GM19351 (cell line): ENCODE measurements around the gene SLAMF9.

Experiments
- ATAC-seq: cut with Tn5 transposase; IDR thresholded peaks from one replicate; pipeline ENCODE4 v1.9.1; 2021; ENCODE audit warnings: mild to moderate bottlenecking, moderate library complexity; ENCODE audit not compliant: unreplicated experiment

Gene SLAMF9

DNA sequence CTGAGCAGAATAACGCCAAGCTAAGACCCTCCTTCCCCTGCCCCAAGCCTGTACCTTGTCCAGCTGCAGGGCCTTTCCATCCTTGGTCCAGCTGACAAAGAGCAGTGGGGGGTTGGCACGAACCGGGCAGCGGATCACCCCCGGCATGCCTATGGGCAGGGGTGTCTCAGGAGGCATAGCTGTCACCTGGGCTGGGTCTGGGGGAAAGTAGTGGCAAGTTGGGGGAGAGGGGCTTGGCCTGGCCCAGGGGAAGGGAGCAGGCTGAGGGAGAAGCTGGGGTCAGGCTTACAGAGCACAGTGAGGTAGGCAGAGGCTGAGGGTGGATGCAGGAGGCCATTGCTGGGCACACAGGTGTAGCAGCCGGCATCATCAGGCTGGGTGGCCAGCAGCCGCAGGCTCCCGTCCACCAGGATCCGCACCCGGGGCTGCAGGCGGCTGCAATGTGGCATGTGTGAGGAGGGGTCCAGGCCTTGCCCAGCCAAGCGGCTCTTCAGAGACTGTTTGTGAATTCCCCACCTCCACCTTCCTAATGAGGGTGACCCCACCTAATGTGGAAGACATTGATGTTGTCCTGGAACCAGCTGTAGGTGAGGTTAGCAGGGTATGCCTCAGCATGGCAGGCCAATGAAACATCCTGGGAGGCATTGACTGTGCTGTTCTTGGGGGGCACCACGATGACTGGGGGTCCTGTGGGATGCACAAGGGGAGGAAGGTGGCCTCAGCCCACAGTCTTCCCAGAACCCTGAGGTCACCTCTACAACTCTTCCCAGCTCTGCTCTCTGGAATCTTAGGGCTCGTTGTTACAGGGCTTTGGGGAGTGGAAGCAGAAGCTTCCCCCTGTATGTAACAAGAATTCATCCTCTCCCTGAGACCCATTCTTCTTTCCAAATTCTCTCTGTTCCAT, 19.6 kb downstream of the SLAMF9 start:
- no peak for ATAC-seq

DNA sequence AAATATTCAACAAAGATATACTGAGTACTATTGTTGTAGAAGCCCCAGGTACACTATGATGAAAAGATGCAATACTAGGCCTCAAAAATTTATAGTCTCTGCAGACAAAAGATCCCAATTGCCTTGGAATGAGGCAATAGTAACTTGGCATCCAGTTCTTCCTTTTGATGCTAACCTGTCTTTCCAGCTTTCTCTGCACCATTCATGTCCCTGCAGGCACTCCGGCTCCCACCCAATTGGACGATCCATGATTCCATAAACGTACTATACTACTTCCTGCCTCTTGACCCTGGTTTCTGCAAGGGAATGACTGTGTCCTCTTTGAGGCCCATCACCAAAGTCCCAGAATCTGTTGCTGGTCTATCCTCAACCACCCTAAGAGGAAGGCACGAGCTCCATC, 20.7 kb downstream of the SLAMF9 start:
- ATAC-seq, result no peak

- no peak for ATAC-seq
Observed at GRCh38 chr1:159932296-159933285, 21.4 kb downstream of the SLAMF9 start.

DNA sequence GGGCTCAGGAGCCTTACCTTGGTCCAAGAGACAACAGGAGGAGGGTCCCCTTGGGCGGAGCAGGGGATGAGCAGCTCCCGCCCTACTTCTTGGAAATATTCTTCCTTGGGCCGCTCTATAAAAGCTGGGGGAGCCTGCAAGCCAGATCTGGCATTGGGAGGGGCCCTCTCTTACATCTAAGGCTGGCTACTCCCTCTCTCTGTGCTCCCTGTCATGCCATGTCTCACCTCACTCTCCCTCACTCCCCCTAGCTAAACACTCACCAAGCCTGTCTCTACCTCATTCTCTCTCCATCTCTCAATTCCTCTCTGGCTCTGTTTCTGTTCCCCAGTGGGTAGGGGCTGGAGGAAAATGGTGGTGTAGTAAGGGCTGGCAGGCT, 22.3 kb downstream of the SLAMF9 start:
- no peak for ATAC-seq

DNA sequence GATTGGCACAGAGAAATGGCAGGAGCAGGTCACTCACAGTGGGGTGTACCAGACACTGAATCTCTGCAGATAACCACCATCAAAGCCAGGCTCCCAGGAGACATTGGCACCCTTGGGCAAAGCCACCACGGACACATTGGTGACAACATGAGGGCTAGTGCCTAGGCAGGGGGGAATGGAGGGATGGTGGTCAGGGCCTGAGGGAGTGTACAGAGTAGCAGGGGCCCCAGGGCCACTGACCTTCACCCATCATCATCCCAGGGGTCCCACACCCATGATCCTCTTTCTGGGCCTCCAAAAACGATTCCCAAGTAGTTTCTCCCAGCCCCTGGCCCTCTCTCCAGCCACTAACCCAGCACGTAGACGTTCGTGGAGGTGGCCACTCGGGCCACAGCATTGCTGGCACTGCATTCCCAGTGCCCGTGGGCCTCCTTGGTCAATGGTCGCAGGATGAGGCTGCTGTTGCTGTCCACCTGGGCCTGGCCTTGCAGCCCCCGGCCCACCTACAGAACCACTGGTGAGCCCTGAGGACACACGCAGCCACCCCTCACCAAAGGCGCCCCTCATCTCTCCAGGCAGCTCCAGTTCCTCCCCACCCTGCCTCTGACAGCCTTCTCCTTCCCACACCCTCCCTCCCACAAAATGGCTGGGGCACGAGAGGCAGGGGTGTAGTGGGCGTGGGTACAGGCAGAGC, 22.8 kb downstream of the SLAMF9 start:
- ATAC-seq, result no peak

DNA sequence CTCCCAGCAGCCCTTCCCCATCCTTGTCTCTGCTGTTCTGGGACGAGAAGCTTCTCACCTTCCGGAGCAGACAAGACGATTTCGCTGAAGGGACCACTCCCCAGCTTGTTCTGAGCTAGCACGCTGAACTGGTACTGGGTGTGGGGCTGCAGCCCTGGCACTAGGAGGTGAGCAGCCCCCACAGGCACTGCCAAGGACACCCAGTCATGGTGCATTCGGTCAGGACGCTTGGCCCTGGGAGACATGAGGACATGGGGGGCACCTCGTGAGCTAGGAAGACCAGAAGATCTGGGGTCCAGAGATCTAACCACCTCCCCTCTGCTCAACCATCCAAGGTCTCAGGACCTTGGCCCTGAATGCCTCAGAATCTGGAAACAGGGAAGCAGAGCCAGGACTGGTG, 23.4 kb downstream of the SLAMF9 start:
- no peak for ATAC-seq

DNA sequence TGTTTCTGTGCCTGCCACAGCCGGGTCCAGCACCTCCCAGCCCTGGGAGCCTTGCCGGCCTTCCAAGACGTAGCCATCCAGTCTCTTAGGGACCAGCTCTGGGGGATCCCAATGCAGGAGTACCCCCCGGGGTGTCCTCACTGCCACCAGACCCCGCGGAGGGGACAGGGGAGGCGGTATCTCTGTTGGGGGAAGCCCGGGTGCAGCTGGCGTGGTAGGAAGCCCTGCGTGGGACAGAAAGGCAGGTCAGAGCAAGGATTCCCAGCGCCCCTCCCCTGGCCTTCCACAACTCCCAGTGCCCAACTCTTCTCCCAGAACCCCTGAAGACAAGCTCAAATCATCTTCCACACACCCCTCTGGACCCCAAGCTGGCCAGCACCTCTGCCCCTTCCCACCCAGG, 23.8 kb downstream of the SLAMF9 start:
- ATAC-seq, result no peak

DNA sequence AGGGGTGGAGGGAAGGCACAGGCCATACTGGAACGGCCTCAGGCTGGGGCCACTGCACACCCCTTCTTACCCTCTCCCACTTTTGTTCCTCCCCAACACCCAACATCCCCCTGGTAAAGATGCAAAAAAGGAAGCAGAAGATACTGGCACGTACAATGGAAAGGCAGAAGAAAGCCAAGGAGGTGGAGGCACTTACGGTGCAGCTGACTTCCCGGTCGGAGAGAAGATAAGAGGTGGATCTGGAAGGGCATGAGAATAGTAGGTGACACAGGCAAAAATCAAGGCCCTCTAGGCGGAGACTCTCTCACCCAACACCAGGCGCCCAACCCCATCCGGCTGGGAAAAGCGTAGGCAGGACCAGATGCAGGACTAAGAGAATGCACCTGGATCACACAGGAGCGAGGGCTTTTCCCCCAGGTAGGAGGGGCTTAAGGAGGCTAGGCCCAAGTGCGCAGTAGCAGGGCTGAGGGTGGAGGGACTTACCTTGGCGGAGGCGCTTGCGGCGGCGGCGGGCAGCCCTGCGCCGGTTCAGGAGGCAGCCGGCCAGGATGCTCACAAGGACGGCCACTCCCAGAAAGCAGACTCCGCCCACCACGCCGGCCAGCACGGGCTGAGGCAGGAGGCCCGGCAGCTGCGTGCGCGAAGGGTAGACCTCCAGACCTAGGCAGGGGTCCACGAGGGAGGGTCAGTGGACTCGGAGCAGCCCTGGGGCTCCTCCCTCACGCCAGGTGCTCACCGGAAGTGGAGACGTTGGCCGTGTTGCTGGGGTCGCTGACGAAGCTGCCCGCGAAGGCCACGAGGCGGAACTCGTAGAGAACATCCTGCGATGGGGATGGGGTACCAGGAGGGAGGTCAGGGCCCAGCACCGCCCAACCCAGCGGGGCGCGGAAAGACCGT, 24.6 kb downstream of the SLAMF9 start:
- ATAC-seq, result no peak

DNA sequence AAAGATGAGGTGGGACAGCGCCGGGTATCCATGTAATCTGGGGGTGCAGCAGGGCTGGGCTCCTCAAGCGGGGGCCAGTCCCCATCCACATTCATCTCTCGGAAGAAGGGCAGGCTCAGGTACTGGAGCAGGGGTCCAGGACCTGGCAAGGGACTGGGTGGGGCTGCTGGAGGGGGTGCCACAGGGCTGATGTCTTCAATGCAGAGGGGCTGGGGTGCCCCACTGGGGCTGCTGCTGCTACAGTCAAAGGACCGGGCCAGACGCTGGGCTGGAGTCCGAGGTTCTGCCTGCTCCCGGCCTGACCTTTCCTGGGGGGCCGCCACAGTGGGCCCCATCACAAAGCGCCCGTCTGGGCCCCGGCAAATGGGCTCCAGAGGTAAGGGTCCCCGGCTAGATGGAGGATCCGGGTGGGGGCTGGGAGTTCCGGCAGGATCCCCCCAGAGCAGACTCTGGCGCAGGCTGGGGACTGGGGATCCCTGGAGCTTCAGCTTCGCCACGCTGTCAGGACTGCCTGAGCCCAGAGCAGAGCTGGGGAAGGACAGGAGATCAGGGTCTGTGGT, 25.5 kb downstream of the SLAMF9 start:
- ATAC-seq, result no peak

DNA sequence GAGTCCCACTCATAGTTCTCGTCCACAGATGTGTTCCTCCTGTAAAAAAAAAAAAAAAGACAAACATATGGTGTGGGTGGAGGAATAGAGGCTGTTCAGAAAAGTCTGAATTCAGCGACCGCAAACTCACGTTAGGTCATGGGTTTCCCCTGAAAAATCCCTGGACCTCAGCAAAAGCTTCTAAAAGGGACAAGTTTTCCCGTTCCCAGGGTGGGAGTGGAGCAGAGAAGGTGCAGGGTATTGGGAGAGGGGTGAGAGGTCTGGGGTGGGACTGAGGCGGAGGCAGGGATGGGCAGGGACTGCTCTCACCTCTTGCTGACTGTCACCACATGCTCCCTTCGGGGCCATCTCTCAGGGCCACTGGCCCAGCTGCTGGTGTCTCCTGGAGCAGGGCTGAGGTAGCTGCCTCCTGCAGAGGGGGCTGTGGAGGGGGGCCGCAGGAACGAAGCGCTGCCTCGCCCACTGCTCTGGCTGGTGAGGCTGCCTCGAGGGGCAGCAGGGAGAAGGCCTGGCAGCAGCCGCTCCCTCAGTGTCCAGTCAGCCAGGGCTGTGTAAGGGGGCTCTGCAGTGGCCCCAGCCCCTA, 26.1 kb downstream of the SLAMF9 start:
- no peak for ATAC-seq

- ATAC-seq, result no peak
Observed at GRCh38 chr1:159927211-159927848, 26.7 kb downstream of the SLAMF9 start.

DNA sequence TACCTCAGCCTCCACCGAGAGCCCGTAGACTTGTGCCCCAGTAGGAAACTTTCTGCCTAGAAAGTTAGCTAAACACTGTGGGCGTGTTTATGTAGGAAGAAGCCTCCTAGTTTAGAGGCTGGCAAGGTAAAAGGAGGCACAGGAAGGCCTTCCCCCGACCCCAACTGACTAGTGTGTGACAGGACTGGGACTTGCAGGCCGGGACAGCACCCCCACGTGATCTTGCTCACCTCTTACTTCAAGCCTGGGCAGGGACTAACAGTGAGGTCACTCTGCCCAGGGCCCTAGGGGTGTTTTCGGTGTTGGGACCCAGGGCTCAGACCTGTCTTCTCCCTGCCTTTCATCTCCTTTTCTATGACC, 28.3 kb downstream of the SLAMF9 start:
- peak; percentile 1 for ATAC-seq

- ATAC-seq, result peak; percentile 63
Observed at GRCh38 chr1:159924791-159925718, 29.0 kb downstream of the SLAMF9 start, which contains the start of gene TAGLN2. TSS of gene TAGLN2 (minus strand) at chr1:159925507. CDS start at chr1:159920509, 4,998 bp downstream.

DNA sequence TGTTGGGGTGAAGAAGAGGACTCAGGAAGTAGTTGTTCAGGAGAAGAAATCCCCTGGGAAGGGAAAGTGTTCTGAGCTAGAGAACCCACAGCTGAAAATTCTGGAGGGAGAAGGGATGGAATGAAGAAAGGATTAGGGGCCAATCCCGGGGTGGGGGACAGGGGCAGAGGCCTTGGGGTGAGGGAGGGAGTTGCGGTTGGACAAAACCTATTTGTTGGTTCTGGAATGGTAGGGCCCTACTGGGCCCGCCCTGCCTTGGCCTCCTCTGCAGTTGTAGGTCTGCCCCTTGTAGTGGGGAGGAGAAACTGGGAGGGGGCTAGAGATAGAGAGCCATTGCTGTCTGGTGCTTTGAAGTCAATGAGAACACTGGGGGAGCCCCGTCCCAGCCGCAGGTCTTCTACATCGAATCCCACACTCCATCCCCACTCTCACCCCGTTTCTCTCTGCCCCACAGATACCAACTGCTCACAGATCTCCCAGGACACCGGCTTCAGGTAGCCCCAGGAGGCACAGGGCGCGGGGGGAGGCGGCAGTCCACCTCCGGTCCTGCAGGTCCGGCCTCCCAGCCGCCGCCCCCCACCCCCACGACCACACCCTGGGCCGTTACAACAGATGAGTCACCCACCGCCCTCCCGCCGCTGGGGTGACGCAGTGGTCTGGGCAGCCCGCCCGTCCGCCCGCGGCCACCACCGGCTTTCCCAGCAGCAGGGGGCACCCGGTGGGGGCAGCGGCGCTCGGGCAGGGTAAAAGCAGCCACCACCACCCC, 29.8 kb downstream of the SLAMF9 start:
- no peak for ATAC-seq

DNA sequence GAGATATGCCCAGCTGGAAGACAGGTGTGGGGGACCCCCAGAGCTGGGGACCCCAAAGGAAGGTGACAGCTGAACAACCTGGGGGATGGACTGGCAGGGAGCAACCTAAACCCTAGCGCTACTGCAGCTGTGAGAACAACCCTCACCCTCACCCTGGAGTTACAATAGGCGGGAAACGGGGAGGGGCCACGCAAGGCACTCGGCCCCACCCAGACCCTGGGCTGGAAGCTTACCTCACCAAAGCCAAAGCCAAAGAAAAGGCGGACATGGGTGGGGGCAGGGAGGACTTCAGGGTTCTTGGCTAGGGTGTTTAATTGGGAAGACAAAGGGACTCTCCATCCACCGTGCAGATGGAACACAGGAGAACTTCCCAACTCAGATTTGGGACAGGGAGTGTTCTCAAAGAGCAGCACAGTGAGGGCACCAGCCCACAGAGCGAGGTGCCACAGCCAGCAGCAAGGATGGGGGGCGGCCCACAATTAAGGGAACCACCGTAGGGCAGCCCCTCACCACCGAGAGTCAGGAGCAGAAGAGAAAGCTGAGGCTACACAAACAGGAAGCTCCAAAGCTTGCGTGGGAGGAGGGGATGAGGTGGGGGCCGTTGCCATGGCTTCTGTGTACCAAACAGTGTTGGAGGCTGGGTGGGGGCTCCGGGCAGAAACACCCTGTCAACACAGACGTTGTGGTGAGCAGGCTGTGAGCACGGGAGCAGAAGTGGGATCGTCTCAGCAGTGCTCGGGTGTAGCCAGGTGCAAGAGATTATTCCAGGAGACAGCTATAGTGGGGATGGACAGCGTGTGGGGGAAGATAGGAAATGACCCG, 30.6 kb downstream of the SLAMF9 start:
- ATAC-seq, result peak; percentile 33

DNA sequence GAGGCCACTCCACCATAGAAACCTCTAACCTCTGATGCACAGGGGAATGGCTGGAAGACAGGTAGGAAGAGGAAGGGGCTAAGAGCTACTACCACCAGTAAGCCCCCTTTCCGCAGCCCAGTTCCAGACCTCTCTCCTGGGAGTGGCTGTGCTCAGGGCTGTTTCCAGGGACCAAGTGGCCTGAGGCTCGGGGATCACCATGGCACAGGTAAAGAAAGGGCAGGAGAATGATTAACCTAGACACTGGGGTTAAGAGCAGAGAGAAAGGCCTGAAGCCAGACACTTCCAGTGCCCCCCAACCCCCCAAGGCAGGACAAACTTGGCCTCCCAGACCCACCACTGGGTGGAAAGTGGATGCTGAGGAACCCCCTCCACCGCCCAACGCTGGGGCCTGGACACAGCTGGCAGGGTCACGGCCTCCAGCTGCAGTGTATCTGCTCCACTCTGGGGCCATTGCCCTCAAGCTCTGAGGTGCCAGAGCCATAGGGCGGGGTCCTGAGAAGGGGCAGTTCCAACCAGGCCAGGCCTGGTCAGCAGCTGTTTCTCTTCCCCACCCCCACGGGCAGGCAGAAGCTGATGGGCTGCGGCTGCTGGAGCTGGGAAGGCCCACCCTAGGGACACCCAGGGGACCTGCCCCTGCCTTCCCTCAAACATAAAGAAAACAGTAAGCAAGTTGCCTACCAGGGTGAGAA, 31.4 kb downstream of the SLAMF9 start:
- ATAC-seq, result no peak
